Measurements from ENCODE around the gene GPAT3.
"Not testable (repeated sequence)": the region's sequence is repeated elsewhere in the genome, so short reads cannot be mapped to it uniquely, and the experiment has no call there.

GPAT3 gene
- total RNA-seq = 5.0 to 23.2 (median 9.3) reads per million in 3 experiments

GRCh38 chr4:83535520-83536361 is at the start of gene GPAT3:
TSS of gene GPAT3 (plus strand) at chr4:83536108. CDS start at chr4:83536623, 515 bp downstream.
- DNase-seq = peak; percentile 66

- no peak for DNase-seq
Measured at GRCh38 chr4:83486457-83487129, 49.3 kb upstream of the GPAT3 start.

- no peak for DNase-seq
Measured at GRCh38 chr4:83489711-83490326, 46.1 kb upstream of the GPAT3 start.

GRCh38 chr4:83490876-83491450 is 44.9 kb upstream of the GPAT3 start:
- peak; percentile 37 for DNase-seq

GRCh38 chr4:83496085-83496917 is 39.6 kb upstream of the GPAT3 start:
- not testable (repeated sequence) for DNase-seq

GRCh38 chr4:83498187-83498586 is 37.7 kb upstream of the GPAT3 start:
- DNase-seq = no peak

GRCh38 chr4:83501671-83502070 is 34.2 kb upstream of the GPAT3 start:
- not testable (repeated sequence) for DNase-seq

GRCh38 chr4:83503974-83504373 is 31.9 kb upstream of the GPAT3 start:
- peak; percentile 23 for DNase-seq

GRCh38 chr4:83504503-83504902 is 31.4 kb upstream of the GPAT3 start:
- no peak for DNase-seq

- DNase-seq = no peak
Measured at GRCh38 chr4:83504996-83505395, 30.9 kb upstream of the GPAT3 start.

- peak; percentile 50 for DNase-seq
Measured at GRCh38 chr4:83509156-83509585, 26.7 kb upstream of the GPAT3 start.

- no peak for DNase-seq
Measured at GRCh38 chr4:83510442-83510841, 25.5 kb upstream of the GPAT3 start.

GRCh38 chr4:83516042-83516772 is 19.7 kb upstream of the GPAT3 start:
- DNase-seq = no peak

GRCh38 chr4:83522239-83522638 is 13.7 kb upstream of the GPAT3 start:
- no peak for DNase-seq

GRCh38 chr4:83527671-83528070 is 8.2 kb upstream of the GPAT3 start:
- no peak for DNase-seq

- no peak for DNase-seq
Measured at GRCh38 chr4:83536362-83537272, 709 bp downstream of the GPAT3 start.

- no peak for DNase-seq
Measured at GRCh38 chr4:83542225-83542624, 6.3 kb downstream of the GPAT3 start.

- no peak for DNase-seq
Measured at GRCh38 chr4:83546786-83547185, 10.9 kb downstream of the GPAT3 start.

- DNase-seq = peak; percentile 28
Measured at GRCh38 chr4:83548151-83548905, 12.4 kb downstream of the GPAT3 start.

GRCh38 chr4:83552083-83552482 is 16.2 kb downstream of the GPAT3 start:
- DNase-seq = no peak

All from central memory CD4-positive, alpha-beta T cell (primary cell).